ENCODE results near the gene MOBP.

MOBP gene

DNA sequence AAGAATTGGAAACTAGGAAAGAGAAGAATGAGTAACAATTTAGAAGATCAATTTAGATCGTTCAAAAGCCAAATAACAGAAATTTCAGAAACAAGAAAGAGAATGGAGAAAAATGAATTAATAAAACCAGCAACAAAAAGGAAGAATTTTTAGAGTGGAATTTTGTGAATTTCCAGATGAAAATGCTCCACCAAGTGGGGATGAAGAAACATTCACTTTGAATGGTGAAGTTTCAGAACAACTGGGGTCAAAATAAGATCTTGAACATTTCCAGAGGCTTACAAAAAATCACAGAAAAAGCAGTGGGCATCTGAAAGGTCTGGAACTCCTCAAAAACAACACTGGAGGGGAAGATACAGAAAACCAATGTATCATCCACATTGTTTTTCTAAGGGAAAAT, 4.2 kb upstream of the MOBP start:
- peaks cover 0 to 1% of the 10 kb centered on the region in 2 donors for H3K9me3 Mint-ChIP-seq
- no peak overlapping the region for H3K27ac Mint-ChIP-seq
- H3K36me3 Mint-ChIP-seq: no peaks in the 10 kb centered on the region
- H3K4me3 Mint-ChIP-seq: no peak overlapping the region
- no peaks in the 10 kb centered on the region for H3K4me1 Mint-ChIP-seq
- DNase-seq: no peak
- H3K27me3 Mint-ChIP-seq: peaks cover 13 to 15% of the 10 kb centered on the region in 2 donors
- no peak for ATAC-seq (replicated peaks)

DNA sequence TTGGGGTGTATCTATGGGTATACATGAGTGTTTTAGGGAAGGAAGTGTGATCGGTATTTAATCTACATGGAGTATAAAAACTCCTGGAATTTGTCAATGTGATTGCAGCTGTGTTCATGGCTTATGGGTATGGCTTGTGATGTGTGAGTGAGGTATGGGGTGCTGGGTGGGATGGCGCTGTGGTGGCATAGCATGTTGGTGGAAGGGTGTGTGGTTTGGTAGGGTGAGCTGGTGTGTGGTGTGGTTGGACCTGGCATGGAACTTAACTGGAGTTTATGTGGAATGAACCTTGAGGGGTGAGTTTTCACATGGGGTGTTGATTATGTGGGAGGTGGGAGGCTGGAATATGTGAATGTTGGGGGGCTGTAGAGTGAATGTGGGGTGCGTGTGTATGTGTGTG, 492 bp upstream of the MOBP start:
- H3K36me3 Mint-ChIP-seq: no peaks in the 10 kb centered on the region
- H3K4me1 Mint-ChIP-seq: no peaks in the 10 kb centered on the region
- no peak for ATAC-seq (replicated peaks)
- no peaks in the 10 kb centered on the region for H3K9me3 Mint-ChIP-seq
- H3K27me3 Mint-ChIP-seq: peaks cover 13 to 16% of the 10 kb centered on the region in 2 donors
- H3K27ac Mint-ChIP-seq: no peak overlapping the region
- DNase-seq: no peak
- H3K4me3 Mint-ChIP-seq: no peak overlapping the region

DNA sequence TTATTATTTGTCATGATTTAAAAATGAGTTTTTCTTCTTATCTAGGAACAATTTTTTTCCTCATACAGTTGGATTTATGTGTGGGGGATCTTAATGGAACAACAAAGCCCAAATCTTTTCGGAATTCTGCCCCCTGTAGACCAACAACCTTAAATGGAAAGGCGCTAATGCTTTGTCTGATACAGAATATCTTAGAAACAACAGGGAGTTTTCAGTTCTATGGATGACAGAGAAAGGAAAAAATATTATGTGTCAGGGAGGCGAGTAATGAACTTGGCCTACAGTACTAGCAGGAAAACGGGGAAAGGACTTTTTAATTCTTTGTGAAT, 592 bp downstream of the MOBP start:
- Mint-ChIP-seq H3K36me3 (no peaks in the 10 kb centered on the region), H3K4me1 (no peaks in the 10 kb centered on the region), H3K9me3 (no peaks in the 10 kb centered on the region), H3K27me3 (peaks cover 14 to 19% of the 10 kb centered on the region in 2 donors), H3K27ac (no peak overlapping the region), H3K4me3 (no peak overlapping the region)
- DNase-seq (no peak), ATAC-seq (replicated peaks) (no peak)

DNA sequence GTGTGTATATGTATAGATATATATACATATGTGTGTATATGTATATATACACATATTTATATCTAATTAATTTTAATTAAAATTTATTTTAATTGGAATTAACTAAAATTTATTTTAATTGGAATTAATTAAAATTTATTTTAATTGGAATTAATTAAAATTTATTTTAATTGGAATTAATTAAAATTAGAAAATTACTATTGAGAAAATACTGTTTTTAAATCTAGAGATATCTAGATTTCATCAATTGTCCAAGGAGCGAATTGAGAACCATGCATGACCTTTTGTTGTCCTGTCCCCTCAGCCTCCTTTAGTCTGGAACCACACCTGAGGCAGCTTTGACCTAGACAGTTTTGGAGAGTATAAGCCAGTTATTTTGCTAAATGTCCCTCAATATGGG, 1.8 kb downstream of the MOBP start:
- H3K36me3 Mint-ChIP-seq: no peaks in the 10 kb centered on the region
- H3K9me3 Mint-ChIP-seq: no peaks in the 10 kb centered on the region
- no peak overlapping the region for H3K27ac Mint-ChIP-seq
- H3K27me3 Mint-ChIP-seq: peaks cover 16 to 26% of the 10 kb centered on the region in 2 donors
- no peak for ATAC-seq (replicated peaks)
- no peak overlapping the region for H3K4me3 Mint-ChIP-seq
- H3K4me1 Mint-ChIP-seq: no peaks in the 10 kb centered on the region
- DNase-seq: no peak

DNA sequence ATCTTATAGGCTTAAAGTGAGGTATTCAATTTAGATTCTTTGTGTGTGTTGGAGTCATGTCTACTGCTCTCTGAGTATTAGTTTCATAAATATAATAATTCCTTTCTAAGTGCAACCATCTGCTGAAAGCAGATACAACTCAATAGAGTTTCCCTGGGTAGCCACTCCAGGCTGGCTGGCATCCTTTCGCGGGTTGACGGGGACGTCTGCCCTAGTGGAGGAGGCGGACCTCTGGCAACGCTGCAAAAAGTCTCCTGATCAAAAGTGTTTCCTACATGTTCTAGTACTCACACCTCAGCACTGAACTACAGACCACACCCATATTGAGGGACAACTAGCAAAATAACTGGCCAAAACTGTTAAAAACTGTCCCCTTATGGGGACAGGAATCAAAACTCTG, 2.5 kb downstream of the MOBP start:
- no peak for DNase-seq
- Mint-ChIP-seq H3K4me1 (no peaks in the 10 kb centered on the region), H3K27me3 (peaks cover 16 to 26% of the 10 kb centered on the region in 2 donors), H3K4me3 (no peak overlapping the region), H3K9me3 (no peaks in the 10 kb centered on the region), H3K27ac (no peak overlapping the region), H3K36me3 (no peaks in the 10 kb centered on the region)
- ATAC-seq (replicated peaks): no peak

DNA sequence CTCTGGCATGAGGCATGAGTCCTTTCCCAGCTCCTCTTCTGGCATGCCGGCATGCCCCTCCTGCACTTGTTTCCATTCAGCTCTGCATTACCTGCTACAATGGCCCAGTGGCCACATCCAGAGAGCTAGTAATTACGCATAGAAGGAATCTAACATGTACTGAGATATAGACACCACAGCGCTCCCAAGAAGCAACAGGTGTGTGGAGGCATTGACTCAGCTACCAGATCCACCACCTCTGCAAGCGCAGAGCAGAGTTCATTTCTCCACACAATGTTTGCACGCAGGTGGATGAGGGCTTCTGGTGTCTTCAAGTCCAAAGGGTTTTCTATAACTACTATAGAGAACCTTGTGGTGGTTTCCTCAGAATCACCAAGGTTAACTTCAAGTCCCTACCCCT, 4.2 kb downstream of the MOBP start:
- DNase-seq (no peak), ATAC-seq (replicated peaks) (no peak)
- no peaks in the 10 kb centered on the region for H3K36me3 Mint-ChIP-seq
- H3K27ac Mint-ChIP-seq: no peak overlapping the region
- peaks cover 16 to 26% of the 10 kb centered on the region in 2 donors for H3K27me3 Mint-ChIP-seq
- peaks cover 5% of the 10 kb centered on the region in 2 donors for H3K9me3 Mint-ChIP-seq
- H3K4me1 Mint-ChIP-seq: no peaks in the 10 kb centered on the region
- H3K4me3 Mint-ChIP-seq: no peak overlapping the region

DNA sequence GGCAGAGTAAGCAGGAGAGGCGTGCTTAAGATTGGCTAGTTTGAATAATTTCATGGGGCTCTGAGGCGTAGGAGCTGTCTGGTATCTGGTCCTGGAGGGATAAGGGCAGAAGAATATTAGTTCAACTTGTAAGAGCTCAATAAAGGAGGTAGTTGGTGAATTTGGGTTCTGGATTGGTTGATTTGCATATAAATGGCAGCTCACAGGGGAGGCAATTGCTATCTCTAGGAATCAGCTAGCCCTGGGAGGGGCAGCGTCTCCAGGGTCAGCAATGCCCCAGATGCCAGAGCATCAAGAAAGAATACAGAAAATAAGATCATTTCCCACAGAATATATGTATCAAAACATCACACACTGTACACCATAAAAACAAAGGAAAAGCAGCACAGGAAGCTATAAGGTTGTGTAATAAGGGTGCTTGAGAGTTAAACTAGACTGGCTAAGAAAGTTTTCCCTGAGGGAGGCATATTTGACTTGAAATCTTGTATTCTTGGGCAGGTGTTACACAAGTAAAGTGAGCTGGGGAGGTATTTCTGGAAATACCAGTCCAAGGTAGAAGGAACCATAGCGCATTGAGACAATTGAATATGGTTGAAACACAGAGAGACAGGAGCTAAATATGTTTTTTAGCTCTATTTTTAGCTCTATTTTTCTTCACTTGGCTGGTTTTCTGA, 6.1 kb downstream of the MOBP start:
- DNase-seq (no peak), ATAC-seq (replicated peaks) (no peak)
- no peaks in the 10 kb centered on the region for H3K36me3 Mint-ChIP-seq
- H3K9me3 Mint-ChIP-seq: peaks cover 5 to 7% of the 10 kb centered on the region in 2 donors
- peaks cover 10 to 18% of the 10 kb centered on the region in 2 donors for H3K27me3 Mint-ChIP-seq
- no peak overlapping the region for H3K27ac Mint-ChIP-seq
- H3K4me1 Mint-ChIP-seq: no peaks in the 10 kb centered on the region
- no peak overlapping the region for H3K4me3 Mint-ChIP-seq

DNA sequence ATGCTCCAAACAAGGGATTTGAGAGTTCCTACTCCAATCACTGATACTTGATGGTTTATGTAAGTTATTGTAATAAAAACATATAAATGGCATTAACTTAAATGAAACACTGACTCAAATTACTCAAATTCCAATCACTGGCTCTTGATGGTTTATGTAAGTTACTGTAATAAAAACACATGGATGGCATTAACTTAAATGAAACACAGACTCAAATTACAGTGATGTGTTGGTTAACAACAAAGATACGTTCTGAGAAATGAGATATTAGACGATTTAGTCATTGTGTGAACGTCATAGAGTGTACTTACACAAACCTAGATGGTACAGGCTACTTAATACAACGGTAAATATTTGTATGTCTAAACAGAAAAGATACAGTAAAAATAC, 6.6 kb downstream of the MOBP start:
- ATAC-seq (replicated peaks) (no peak), DNase-seq (no peak)
- Mint-ChIP-seq H3K27me3 (peaks cover 10 to 18% of the 10 kb centered on the region in 2 donors), H3K4me1 (no peaks in the 10 kb centered on the region), H3K9me3 (peaks cover 5 to 7% of the 10 kb centered on the region in 2 donors), H3K27ac (no peak overlapping the region), H3K36me3 (no peaks in the 10 kb centered on the region), H3K4me3 (no peak overlapping the region)

DNA sequence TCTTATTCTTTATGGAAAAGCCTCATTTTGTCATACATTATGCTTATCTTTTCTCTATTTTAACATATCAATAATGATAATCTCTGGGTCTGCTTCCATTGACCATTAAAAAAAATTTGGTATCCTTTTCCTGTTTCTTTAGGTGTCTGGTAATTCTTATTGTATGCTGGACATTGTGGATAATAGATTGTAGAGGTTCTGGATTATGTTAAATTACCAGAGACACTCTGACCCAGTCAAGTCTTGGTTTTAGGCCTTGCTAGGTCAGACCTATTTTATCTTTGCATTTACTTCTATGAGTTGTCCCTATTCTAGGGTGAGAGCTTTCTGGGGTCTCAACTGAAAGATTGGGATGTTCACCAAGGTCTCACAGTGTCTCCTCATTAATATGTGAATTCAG, 9.3 kb downstream of the MOBP start:
- no peak overlapping the region for H3K27ac Mint-ChIP-seq
- no peak for DNase-seq
- no peak for ATAC-seq (replicated peaks)
- no peaks in the 10 kb centered on the region for H3K4me1 Mint-ChIP-seq
- peaks cover 5 to 12% of the 10 kb centered on the region in 2 donors for H3K27me3 Mint-ChIP-seq
- H3K4me3 Mint-ChIP-seq: no peak overlapping the region
- H3K36me3 Mint-ChIP-seq: no peaks in the 10 kb centered on the region
- H3K9me3 Mint-ChIP-seq: peaks cover 5 to 7% of the 10 kb centered on the region in 2 donors

DNA sequence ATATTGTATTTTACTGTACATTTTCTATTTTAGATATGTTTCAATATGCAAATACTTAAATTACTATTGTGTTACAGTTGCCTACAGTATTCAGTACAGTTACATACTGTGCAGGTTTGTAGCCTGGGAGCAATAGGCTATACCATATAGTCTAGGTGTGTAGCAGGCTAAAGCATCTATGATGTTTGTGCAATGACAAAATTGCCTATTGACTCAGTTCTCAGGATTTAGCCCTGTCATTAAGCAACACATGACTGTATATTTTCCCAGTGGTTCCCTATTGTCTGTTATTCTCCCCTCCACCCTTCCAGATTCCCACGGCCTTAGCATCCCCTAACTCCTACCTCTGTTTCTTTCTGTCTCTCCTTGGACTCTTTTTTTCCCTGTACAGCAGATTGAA, 10.7 kb downstream of the MOBP start:
- DNase-seq (no peak), ATAC-seq (replicated peaks) (no peak)
- H3K27me3 Mint-ChIP-seq: peaks cover under 1 to 6% of the 10 kb centered on the region in 2 donors
- H3K9me3 Mint-ChIP-seq: peaks cover 5 to 7% of the 10 kb centered on the region in 2 donors
- H3K4me1 Mint-ChIP-seq: no peaks in the 10 kb centered on the region
- no peak overlapping the region for H3K27ac Mint-ChIP-seq
- H3K36me3 Mint-ChIP-seq: no peaks in the 10 kb centered on the region
- H3K4me3 Mint-ChIP-seq: no peak overlapping the region

DNA sequence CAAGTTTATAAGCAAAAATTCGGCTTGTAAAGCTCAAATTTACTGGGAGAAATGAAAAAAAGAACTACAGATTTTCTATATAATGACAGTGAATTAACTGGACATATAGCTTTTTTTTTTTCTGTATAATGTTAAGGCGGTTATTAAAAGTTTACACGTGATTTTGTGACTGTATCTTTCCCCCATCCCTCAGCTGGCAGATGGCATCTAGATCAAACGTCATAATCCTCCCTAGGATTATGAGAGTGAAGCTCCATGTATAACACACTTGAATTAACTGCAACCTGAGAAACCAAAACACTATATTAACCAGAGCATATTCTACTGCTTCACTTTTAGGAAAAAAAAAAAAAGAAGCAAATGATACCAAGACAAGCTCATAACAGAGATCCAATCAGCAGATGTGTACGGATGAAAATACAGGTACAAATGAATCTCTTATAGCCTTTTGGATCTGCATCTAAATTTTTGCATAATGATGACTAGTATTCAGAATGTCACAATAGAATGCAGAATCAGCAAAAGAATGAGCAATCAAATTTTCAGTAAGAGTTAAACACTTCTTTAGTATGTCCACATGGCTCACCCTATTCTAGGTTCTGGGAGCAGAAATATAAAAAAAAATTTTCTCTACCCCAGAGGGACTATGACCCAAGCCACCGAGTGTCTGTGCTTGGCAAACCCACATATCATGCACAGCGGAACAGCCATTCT, 12.4 kb downstream of the MOBP start:
- no peak overlapping the region for H3K4me3 Mint-ChIP-seq
- no peak for DNase-seq
- no peaks in the 10 kb centered on the region for H3K4me1 Mint-ChIP-seq
- no peaks in the 10 kb centered on the region for H3K27me3 Mint-ChIP-seq
- no peak overlapping the region for H3K27ac Mint-ChIP-seq
- peaks cover 5 to 7% of the 10 kb centered on the region in 2 donors for H3K9me3 Mint-ChIP-seq
- H3K36me3 Mint-ChIP-seq: no peaks in the 10 kb centered on the region
- no peak for ATAC-seq (replicated peaks)

DNA sequence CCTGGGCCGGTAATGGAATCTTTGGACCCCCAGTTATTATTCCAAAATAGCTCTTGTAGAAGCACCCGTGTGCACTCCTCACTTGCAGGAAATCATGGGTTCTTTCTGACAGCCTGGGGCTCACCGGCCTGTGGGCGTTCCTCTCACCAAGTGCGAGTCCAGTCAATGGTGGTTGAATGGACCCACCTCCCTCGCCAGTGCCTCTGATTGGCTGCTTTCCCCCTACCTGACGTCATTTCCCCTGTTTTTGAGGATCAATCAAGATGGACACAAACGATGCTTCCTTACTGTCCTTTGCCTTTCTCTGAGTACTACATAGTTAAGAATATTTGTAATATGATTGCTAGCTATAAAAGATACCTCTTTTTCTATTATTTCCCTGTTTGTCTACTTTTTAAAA, 18.1 kb downstream of the MOBP start:
- Mint-ChIP-seq H3K4me3 (no peak overlapping the region), H3K36me3 (peaks cover 0 to 3% of the 10 kb centered on the region in 2 donors), H3K4me1 (no peaks in the 10 kb centered on the region), H3K9me3 (peaks cover 1 to 3% of the 10 kb centered on the region in 2 donors), H3K27ac (no peak overlapping the region), H3K27me3 (peaks cover 12 to 21% of the 10 kb centered on the region in 2 donors)
- DNase-seq: no peak
- ATAC-seq (replicated peaks): no peak

DNA sequence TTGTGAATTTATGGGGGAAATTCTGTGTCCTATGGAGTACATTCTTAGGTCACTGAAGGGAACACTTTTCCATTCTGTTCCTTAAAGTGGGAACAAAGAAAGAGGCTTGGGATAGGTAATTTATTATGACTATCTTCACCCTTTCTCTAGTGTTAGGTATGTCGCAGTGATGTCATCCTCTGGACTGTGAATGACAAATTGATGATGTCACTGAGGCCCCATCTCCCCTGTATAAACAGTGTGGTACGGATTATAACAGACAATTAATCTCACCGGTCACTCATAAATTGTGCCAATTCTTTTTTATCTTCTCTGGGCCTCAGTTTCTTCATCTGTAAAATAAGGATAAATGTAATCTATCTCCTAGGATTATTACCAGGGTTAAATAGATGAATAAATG, 23.5 kb downstream of the MOBP start:
- no peak for ATAC-seq (replicated peaks)
- Mint-ChIP-seq H3K27ac (no peak overlapping the region), H3K4me1 (no peaks in the 10 kb centered on the region), H3K27me3 (peaks cover 28 to 36% of the 10 kb centered on the region in 2 donors), H3K4me3 (no peak overlapping the region), H3K9me3 (peaks cover 1 to 3% of the 10 kb centered on the region in 2 donors), H3K36me3 (peaks cover 0 to 3% of the 10 kb centered on the region in 2 donors)
- no peak for DNase-seq

DNA sequence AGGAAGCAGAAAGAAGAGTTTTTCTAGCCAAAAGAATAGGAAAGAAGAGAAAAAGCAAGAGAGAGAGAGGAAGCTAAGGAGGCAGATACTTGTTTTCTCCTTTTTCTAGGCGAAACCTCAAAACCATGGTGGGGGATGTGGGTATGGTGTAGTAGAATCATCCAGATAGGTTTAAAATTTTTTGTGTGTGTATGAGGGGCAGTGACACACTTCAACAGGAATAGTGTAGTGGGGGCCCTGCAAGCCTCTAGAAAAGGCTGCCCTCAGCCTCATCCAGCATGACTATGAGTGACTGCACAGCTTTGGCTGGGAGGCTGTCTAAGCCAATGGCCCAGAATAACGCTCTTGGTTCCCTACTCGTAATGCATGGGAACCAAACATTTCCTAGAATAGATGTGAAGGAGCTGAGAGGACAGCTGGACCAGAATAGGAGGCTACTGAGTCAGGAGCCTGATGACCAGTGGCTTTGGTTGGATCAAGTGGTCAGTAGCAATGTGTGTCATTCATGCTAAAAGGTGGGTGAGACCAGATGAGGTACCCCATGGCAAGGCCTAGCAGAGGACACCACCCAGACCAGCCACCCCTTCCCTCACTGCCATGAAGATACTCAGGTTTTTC, 24.4 kb downstream of the MOBP start:
- peaks cover 28 to 36% of the 10 kb centered on the region in 2 donors for H3K27me3 Mint-ChIP-seq
- ATAC-seq (replicated peaks): no peak
- no peak for DNase-seq
- H3K9me3 Mint-ChIP-seq: peaks cover 1 to 3% of the 10 kb centered on the region in 2 donors
- H3K27ac Mint-ChIP-seq: no peak overlapping the region
- no peaks in the 10 kb centered on the region for H3K4me1 Mint-ChIP-seq
- no peak overlapping the region for H3K4me3 Mint-ChIP-seq
- peaks cover 0 to 3% of the 10 kb centered on the region in 2 donors for H3K36me3 Mint-ChIP-seq

DNA sequence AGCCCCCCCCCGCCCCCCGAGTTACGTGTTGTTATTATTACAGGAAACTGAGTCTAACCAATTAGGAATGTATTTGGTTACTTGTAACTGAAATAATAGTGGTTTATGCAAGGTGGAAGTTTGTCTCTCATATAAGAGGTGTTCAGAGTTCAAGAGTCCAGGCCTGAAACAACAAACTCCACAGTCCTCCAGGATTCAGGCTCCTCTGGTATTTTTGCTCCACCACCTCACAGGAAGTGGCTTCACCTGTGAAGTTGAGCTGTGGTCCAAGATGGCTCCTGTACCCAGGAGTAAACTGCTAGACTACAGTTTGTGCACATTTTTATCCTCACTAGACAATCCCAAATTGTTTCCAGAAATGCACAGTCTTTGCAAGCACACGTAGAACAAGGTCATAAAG, 27.3 kb downstream of the MOBP start:
- no peaks in the 10 kb centered on the region for H3K36me3 Mint-ChIP-seq
- ATAC-seq (replicated peaks) (no peak), DNase-seq (no peak)
- peaks cover 0 to 3% of the 10 kb centered on the region in 2 donors for H3K4me1 Mint-ChIP-seq
- no peaks in the 10 kb centered on the region for H3K9me3 Mint-ChIP-seq
- no peak overlapping the region for H3K27ac Mint-ChIP-seq
- no peak overlapping the region for H3K4me3 Mint-ChIP-seq
- H3K27me3 Mint-ChIP-seq: peaks cover 33 to 41% of the 10 kb centered on the region in 2 donors

Measured in stimulated activated naive B cell treated with anti-CD40 and anti-IgM and Interleukin-4, amounts not matched to agents 10 μg/mL and 1 μg/mL and 100 μg/mL, for 72 hours (primary cell).